HG03521 (cell line): ENCODE measurements around the gene ZSCAN5B.

ENCODE experiments used
- ATAC-seq: cut with Tn5 transposase; IDR thresholded peaks from one replicate; pipeline ENCODE4 v1.9.1; 2021; ENCODE audit warnings: mild to moderate bottlenecking, moderate library complexity; ENCODE audit not compliant: unreplicated experiment

Gene ZSCAN5B

GRCh38 chr19:56146904-56147303 lies 50.7 kb downstream of the ZSCAN5B start:
- ATAC-seq, result no peak

- ATAC-seq, result no peak
Measured at GRCh38 chr19:56145698-56146097, 51.9 kb downstream of the ZSCAN5B start.

GRCh38 chr19:56144831-56145230 lies 52.8 kb downstream of the ZSCAN5B start:
- ATAC-seq, result no peak

- ATAC-seq, result no peak
Measured at GRCh38 chr19:56144376-56144775, 53.2 kb downstream of the ZSCAN5B start.

- no peak for ATAC-seq
Measured at GRCh38 chr19:56142897-56143434, 54.6 kb downstream of the ZSCAN5B start.

- ATAC-seq, result no peak
Measured at GRCh38 chr19:56142087-56142787, 55.3 kb downstream of the ZSCAN5B start.

- no peak for ATAC-seq
Measured at GRCh38 chr19:56141417-56141993, 56.1 kb downstream of the ZSCAN5B start.

- peak; percentile 91 for ATAC-seq
Measured at GRCh38 chr19:56140583-56141416, 56.8 kb downstream of the ZSCAN5B start, which contains the start of gene ZNF444. ZNF444 (plus strand) TSS chr19:56141287; CDS start chr19:56146912, 5,625 bp downstream.

GRCh38 chr19:56139847-56140582 lies 57.6 kb downstream of the ZSCAN5B start:
- no peak for ATAC-seq
